HCT116 (cell line): ENCODE data around the gene RGL2. TPM values are rescaled to one million over a fixed set of nuclear protein-coding genes. Genes with fewer than 3 reads are reported as not detected.

Experiments
- ATAC-seq: fragments of 200-7000 bp; cut with Tn5 transposase; 2 replicates; pipeline ENCODE4 v1.9.1; 2020; ENCODE audit warnings: mild to moderate bottlenecking, moderate library complexity
- BruUV-seq: library from RNA; stranded (reverse); fragments of 400-500 nt; replicated peaks from 2 replicates; lab custom pipeline; 2021; lab: Mats Ljungman, UMichigan
- CTCF ChIA-PET: fragments of 300-600 bp; sonication (Branson Sonifier 250); formaldehyde crosslinking; loops from one replicate; lab custom pipeline; 2021; ENCODE audit warnings: antibody characterized with exemption; lab: Charles Lee
- POLR2A ChIA-PET: fragments of 300-600, 350-600 bp; sonication (Branson Sonifier 250); formaldehyde crosslinking; loops from one replicate; lab custom pipeline; 2021; ENCODE audit warnings: antibody characterized with exemption; lab: Charles Lee
- RAD21 ChIA-PET, 2 experiments: fragments of 300-600 bp; sonication (Branson Sonifier 250); formaldehyde crosslinking; loops; one replicate each; lab custom pipeline; 2023; ENCODE audit warnings: low total read pairs in 2 of 2; ENCODE audit not compliant: uncharacterized antibody in 2 of 2, unreplicated experiment in 2 of 2, low non-redundant PET in 1 of 2; lab: Charles Lee
- DNase-seq: peaks from one replicate; pipeline ENCODE4 v3.0.0-alpha.2; 2010; ENCODE audit warnings: low read depth, low spot score
- H2AFZ ChIP-seq: fragments of 200-600 bp; shearing (Covaris generic), sonication (generic); 2 replicates; pipeline ENCODE4 v1.6.1; 2017; ENCODE audit warnings: low read depth, mixed run types, mixed read lengths, antibody characterized with exemption, low read length; ENCODE audit not compliant: poor library complexity, severe bottlenecking
- H3K27ac ChIP-seq: 2 replicates; pipeline ENCODE4 v1.5.1; 2012; ENCODE audit warnings: low read depth, low read length
- H3K27me3 ChIP-seq: fragments of 200-600 bp; sonication (generic); 2 replicates; pipeline ENCODE4 v1.6.1; 2016; ENCODE audit warnings: mixed run types, low read length, mixed read lengths; ENCODE audit not compliant: insufficient read depth
- H3K36me3 ChIP-seq, 2 experiments: fragments of 200-500 bp in 1 of 2; fragments of 200-600 bp in 1 of 2; sonication (Bioruptor generic) in 1 of 2; sonication (generic) in 1 of 2; 2 replicates each; pipeline versions ENCODE4 v1.5.1 to v1.6.1; 2014 to 2016; ENCODE audit warnings: low read length in 2 of 2, inconsistent platforms in 1 of 2, mixed read lengths in 1 of 2, mixed run types in 1 of 2; ENCODE audit not compliant: insufficient read depth in 2 of 2, control insufficient read depth in 1 of 2
- H3K4me1 ChIP-seq, 2 experiments: fragments of 200-600 bp in 1 of 2; sonication (generic) in 1 of 2; 2 replicates each; pipeline versions ENCODE4 v1.5.1 to v1.6.1; 2012 to 2017; ENCODE audit warnings: low read length in 2 of 2, inconsistent platforms in 1 of 2, mild to moderate bottlenecking in 1 of 2, mixed read lengths in 1 of 2, mixed run types in 1 of 2, moderate library complexity in 1 of 2; ENCODE audit not compliant: insufficient read depth in 2 of 2, control insufficient read depth in 1 of 2
- H3K4me2 ChIP-seq: fragments of 200-600 bp; sonication (generic); 2 replicates; pipeline ENCODE4 v1.6.1; 2017; ENCODE audit warnings: mixed run types, low read length, mixed read lengths
- H3K4me3 ChIP-seq, 2 experiments: fragments of 200-600 bp in 1 of 2; sonication (generic) in 1 of 2; replicated peaks in 1 of 2; 2 replicates each; pipeline ENCODE4 v1.5.1; 2011 to 2016; ENCODE audit warnings: low read length in 2 of 2, control low read depth in 1 of 2, low read depth in 1 of 2, mild to moderate bottlenecking in 1 of 2, mixed read lengths in 1 of 2, mixed run types in 1 of 2
- H3K79me2 ChIP-seq: fragments of 200-600 bp; sonication (generic); 2 replicates; pipeline ENCODE4 v1.6.1; 2017; ENCODE audit warnings: mild to moderate bottlenecking, mixed run types, low read length, moderate library complexity, mixed read lengths; ENCODE audit not compliant: insufficient read depth
- H3K9ac ChIP-seq: fragments of 200-600 bp; sonication (generic); 2 replicates; pipeline ENCODE4 v1.6.1; 2016; ENCODE audit warnings: low read length, mixed read lengths
- H3K9me2 ChIP-seq: fragments of 200-600 bp; sonication (generic), shearing (Covaris generic); 2 replicates; pipeline ENCODE4 v1.6.1; 2017; ENCODE audit warnings: mixed run types, mild to moderate bottlenecking, moderate library complexity; ENCODE audit not compliant: insufficient read depth
- H3K9me3 ChIP-seq, 2 experiments: fragments of 200-500 bp in 1 of 2; fragments of 200-600 bp in 1 of 2; sonication (Bioruptor generic) in 1 of 2; sonication (generic) in 1 of 2; 2 replicates each; pipeline ENCODE4 v1.6.1; 2014 to 2017; ENCODE audit warnings: low read length in 2 of 2, mixed read lengths in 2 of 2, inconsistent platforms in 1 of 2, low read depth in 1 of 2, mild to moderate bottlenecking in 1 of 2, mixed run types in 1 of 2, moderate library complexity in 1 of 2; ENCODE audit not compliant: control insufficient read depth in 1 of 2, insufficient read depth in 1 of 2
- H4K20me1 ChIP-seq: fragments of 200-600 bp; sonication (generic), shearing (Covaris generic); 2 replicates; pipeline ENCODE4 v1.6.1; 2017; ENCODE audit warnings: mixed run types, mild to moderate bottlenecking, moderate library complexity; ENCODE audit not compliant: insufficient read depth
- ATF3 ChIP-seq: IDR thresholded peaks from 2 replicates; pipeline ENCODE4 v1.6.1; 2012
- CEBPB ChIP-seq: IDR thresholded peaks from 2 replicates; pipeline ENCODE4 v1.6.1; 2012; ENCODE audit warnings: low read depth
- EGR1 ChIP-seq: IDR thresholded peaks from 2 replicates; pipeline ENCODE4 v1.6.1; 2012; ENCODE audit warnings: low read depth
- EZH2phosphoT487 ChIP-seq: fragments of 200-600 bp; IDR thresholded peaks from 2 replicates; pipeline ENCODE4 v1.6.1; 2018; ENCODE audit warnings: antibody characterized with exemption, borderline replicate concordance
- FOSL1 ChIP-seq: IDR thresholded peaks from 2 replicates; pipeline ENCODE4 v1.6.1; 2012; ENCODE audit warnings: low read depth
- JUND ChIP-seq: IDR thresholded peaks from 2 replicates; pipeline ENCODE4 v1.6.1; 2012
- MAX ChIP-seq: IDR thresholded peaks from 2 replicates; pipeline ENCODE4 v1.6.1; 2012
- POLR2AphosphoS5 ChIP-seq: IDR thresholded peaks from 2 replicates; pipeline ENCODE4 v1.6.1; 2011; ENCODE audit warnings: mild to moderate bottlenecking, low read depth, low read length, moderate library complexity
- RAD21 ChIP-seq: IDR thresholded peaks from 2 replicates; pipeline ENCODE4 v1.6.1; 2012; ENCODE audit warnings: low read depth, mild to moderate bottlenecking
- REST ChIP-seq: IDR thresholded peaks from 2 replicates; pipeline ENCODE4 v1.6.1; 2012; ENCODE audit warnings: low read depth
- SIN3A ChIP-seq: IDR thresholded peaks from 2 replicates; pipeline ENCODE4 v1.6.1; 2012; ENCODE audit warnings: low read depth
- SP1 ChIP-seq: IDR thresholded peaks from 2 replicates; pipeline ENCODE4 v1.6.1; 2012; ENCODE audit warnings: low read depth
- TCF7L2 ChIP-seq: IDR thresholded peaks from 2 replicates; pipeline ENCODE4 v1.7.0; 2011; ENCODE audit warnings: borderline replicate concordance, inconsistent platforms; ENCODE audit not compliant: insufficient read depth, insufficient read length; ENCODE audit errors: extremely low read depth
- YY1 ChIP-seq: IDR thresholded peaks from 2 replicates; pipeline ENCODE4 v1.6.1; 2011; ENCODE audit warnings: low read length, low read depth, moderate library complexity, mild to moderate bottlenecking; ENCODE audit not compliant: insufficient replicate concordance; ENCODE audit errors: extremely low read depth
- ZNF274 ChIP-seq: fragments of 200-500 bp; sonication (Bioruptor generic); IDR thresholded peaks from 2 replicates; pipeline ENCODE4 v1.6.1; 2014; ENCODE audit warnings: mild to moderate bottlenecking, low read depth, low read length, inconsistent platforms
- intact Hi-C: fragments of 100-400 bp; cut with micrococcal nuclease; formaldehyde crosslinking; loops from 2 replicates; pipeline ENCODE4 v1.10.0; 2022
- total RNA-seq: library from RNA; stranded (reverse); gene quantifications from one replicate; pipeline ENCODE4 v1.2.1, GENCODE V29; 2021; ENCODE audit not compliant: unreplicated experiment

The RGL2 gene
- total RNA-seq, 1 experiment from 2014 or later = 53.4 TPM

- Histone ChIP-seq H3K36me3 (peaks cover 9 to 11% of the 10 kb centered on the region in 2 experiments; a peak in 3 of 4 replicates), H3K27ac (no peak overlapping the region), H4K20me1 (no peaks in the 10 kb centered on the region), H3K4me2 (no peak overlapping the region), H3K9me3 (no peaks in the 10 kb centered on the region), H3K4me3 (no peak overlapping the region), H3K4me1 (peaks cover 0 to 9% of the 10 kb centered on the region in 2 experiments; a peak in 1 of 4 replicates), H2AFZ (no peak overlapping the region), H3K9ac (no peak overlapping the region), H3K79me2 (peaks cover 22% of the 10 kb centered on the region), H3K9me2 (no peaks in the 10 kb centered on the region), H3K27me3 (no peaks in the 10 kb centered on the region)
- POLR2A ChIA-PET = no interaction called here
- intact Hi-C loops = no loop called here
- no TSS peak for BruUV-seq
- no peak for TF ChIP-seq YY1
- no peak for DNase-seq
- RAD21 ChIA-PET = no interaction called here
- CTCF ChIA-PET = no interaction called here
- ATAC-seq = no peak
Measured at GRCh38 chr6:33304216-33304615, 5.5 kb upstream of the RGL2 start.

GRCh38 chr6:33301877-33302276, 3.1 kb upstream of the RGL2 start:
- peaks cover 9 to 11% of the 10 kb centered on the region in 2 experiments; a peak in 3 of 4 replicates for H3K36me3 ChIP-seq
- no TSS peak for BruUV-seq
- no peak overlapping the region for H2AFZ ChIP-seq
- H3K79me2 ChIP-seq = peaks cover 21% of the 10 kb centered on the region
- no peaks in the 10 kb centered on the region for H3K9me2 ChIP-seq
- H3K4me1 ChIP-seq = peaks cover 4 to 23% of the 10 kb centered on the region in 2 experiments; a peak in 3 of 4 replicates
- ChIA-PET POLR2A (interaction anchor here (1.0 kb wide), 1 partner anchor 9 kb away, joined by 3 read pairs; no protein-coding TSS in a partner anchor), CTCF (no interaction called here), RAD21 (no interaction called here)
- intact Hi-C loops = no loop called here
- no peaks in the 10 kb centered on the region for H4K20me1 ChIP-seq
- H3K4me3 ChIP-seq = no peak overlapping the region
- no peak overlapping the region for H3K4me2 ChIP-seq
- H3K9ac ChIP-seq = no peak overlapping the region
- no peaks in the 10 kb centered on the region for H3K9me3 ChIP-seq
- ATAC-seq (no peak), DNase-seq (no peak)
- no peak overlapping the region for H3K27ac ChIP-seq
- no peaks in the 10 kb centered on the region for H3K27me3 ChIP-seq
- TF ChIP-seq REST = no peak
- TF ChIP-seq EZH2phosphoT487 = no peak
- TF ChIP-seq POLR2AphosphoS5 = no peak
- TF ChIP-seq SP1 = no peak
- no peak for TF ChIP-seq ZNF274
- no peak for TF ChIP-seq YY1
- TF ChIP-seq CEBPB = no peak
- no peak for TF ChIP-seq ATF3
- no peak for TF ChIP-seq RAD21
- TF ChIP-seq SIN3A = no peak
- no peak for TF ChIP-seq TCF7L2
- no peak for TF ChIP-seq JUND
- TF ChIP-seq MAX = no peak
- TF ChIP-seq FOSL1 = no peak
- TF ChIP-seq EGR1 = no peak
